Activated T-cell treated with anti-CD3 and anti-CD28 coated beads for 4 hours (primary cell): ENCODE results near the gene HHIPL2.
A peak's percentile ranks its signal among the peaks of the same experiment; 100 is the strongest.

Source experiments
- DNase-seq: peaks from one replicate; pipeline ENCODE4 v3.0.0-alpha.2; 2020

Gene HHIPL2

DNA sequence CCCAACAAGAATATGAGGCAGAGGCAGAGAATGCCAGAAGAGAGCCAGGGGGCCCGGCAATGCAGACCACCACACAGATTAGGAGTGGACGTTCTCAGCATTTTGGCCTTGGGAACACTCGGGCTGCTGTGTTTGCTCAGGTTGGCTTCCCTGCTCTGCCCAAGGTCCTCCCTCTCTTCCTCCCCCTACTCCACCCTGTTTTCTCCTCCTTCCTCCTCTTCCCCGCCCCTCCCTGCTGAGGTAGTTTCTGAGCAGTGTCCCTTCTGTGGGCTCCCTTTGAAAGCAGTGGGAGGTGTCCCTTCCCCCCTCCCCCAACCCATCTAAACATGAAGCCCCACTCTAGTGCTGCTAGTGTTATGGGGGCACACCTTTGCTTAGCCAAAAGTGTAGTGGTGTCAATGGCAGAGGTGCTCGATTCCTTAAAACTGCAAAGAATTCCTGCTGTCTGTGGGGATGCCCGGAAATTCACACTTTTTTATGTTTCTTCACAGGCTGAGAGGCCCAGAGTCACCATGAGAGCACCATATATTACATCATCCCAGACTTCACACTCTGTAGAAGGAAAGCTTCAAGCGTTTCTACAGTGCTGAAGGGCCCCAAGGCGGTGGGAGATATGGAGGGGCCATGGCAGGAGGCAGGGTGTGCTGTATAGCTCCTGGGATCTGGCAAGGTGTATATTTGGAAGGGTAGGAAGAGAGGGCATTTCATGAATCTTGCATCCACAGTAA lies at the start of gene HHIPL2:
Gene HHIPL2, minus strand, starts transcription at position 161 of the 728 bp plus-strand sequence. Its CDS starts 60 bp downstream, at position 101.
- no peak for DNase-seq

DNA sequence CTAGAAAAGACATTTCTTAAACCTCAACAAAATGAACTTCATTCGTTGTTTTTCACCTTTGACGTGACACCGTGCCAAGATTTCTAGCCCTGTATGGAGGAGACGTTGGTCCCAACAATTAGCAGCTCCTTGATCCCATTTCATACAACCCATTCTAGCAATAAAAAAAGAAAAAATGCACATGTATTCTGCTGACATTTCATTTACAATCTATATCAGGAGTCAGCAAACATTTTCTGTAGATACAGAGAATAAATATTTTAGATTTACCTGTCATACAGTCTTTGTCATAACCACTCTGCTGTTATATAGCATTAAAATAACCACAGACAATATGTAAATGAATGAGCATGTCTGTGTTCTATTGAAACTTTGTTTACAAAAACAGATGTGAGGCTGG lies 48.8 kb upstream of the HHIPL2 start:
- DNase-seq, result no peak

DNA sequence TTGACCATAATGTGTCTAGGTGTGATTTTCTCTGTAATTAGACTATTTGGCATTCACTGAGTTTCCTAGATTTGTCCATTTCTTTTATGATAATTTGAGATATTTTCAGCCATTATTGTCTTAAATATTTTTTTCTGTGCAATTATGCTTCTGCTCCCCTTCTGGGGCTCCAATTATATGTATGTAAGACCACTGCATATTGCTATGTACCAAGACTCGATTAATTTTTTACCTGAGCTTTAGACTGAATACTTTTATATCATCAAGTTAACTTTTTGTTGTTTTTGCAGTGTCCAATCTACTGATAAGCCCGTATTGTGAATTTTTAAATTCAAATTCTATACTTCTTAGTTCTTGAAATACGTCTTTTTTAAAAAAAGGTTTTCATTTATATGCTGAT lies 46.9 kb upstream of the HHIPL2 start:
- no peak for DNase-seq

DNA sequence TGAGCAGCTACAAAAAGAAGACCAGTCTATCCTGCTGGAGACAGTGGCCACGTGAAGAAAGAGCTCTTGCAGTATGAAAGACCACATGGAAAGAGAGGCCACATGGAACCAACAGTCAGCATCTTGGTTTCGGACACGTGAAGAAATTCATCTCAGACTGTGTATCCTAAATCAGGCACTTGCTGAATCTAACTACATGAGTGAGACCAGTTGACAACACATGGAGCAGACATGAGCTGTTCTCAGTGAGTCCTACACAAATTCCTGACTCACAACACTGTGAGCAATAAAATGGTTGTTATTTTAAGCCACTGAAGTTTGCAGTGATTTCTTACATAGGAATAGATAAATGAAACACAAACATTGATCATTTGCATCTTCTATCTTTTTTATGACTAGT lies 44.3 kb upstream of the HHIPL2 start:
- DNase-seq, result no peak

DNA sequence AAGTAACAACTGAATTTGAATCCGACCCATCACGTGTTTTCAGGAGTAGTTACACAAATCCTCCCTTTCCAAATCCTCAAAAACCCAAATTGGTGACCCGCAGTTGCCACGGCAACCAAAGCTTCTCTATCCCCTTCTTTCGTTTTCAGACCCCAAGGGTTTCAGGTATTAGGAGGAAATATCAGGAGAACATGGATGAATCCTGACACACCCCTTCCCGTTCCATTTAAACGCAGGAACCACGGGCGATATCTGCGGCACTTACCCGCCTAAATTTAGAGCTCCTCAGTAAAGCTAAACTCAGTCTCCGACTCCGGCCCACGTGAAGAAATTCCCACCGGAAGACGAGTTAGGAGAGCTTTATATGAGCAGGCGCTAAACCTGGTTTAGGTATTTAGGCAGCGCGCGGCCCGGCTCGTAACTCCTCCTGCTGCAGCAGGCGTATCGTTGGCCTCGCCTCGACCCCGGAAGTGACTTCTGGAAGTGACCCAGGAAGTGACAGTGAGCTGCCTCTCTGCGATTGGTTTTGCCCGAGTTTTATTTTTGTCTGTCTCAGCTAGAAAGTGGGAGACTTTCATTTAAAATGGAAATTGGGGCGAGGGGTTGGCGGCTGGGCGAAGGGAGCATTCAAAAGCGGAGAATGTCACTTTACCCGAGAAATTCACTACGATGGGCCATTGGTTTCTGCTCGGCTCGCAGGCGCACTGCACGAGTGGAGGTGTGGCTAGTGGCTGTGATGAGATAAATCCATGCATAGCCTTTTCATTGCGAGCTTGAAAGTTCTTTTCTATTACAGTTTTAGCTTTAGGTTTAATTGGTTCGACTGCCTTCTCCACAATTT lies 41.8 kb upstream of the HHIPL2 start, which contains the start of gene TAF1A:
Gene TAF1A, minus strand, starts transcription at position 472 of the 841 bp plus-strand sequence.
- DNase-seq, result peak; percentile 74

DNA sequence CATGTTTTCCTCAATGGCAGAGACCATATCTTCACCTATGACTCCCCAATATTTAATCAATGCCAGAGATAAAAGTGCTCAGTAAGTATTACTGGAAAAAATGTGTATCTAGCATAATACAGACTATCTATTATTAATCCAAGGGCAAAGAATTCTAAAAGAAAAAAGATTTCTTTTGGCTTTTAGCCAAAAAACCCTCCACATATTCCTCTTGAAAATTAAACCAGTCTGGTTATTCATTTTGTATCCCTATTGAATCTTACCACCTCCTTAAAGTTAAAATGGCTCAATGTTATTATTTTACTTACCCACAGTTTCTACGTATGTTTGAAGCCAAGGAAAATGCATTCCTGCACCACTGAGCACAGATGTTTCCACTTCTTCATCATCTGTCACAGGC lies 40.2 kb upstream of the HHIPL2 start:
- DNase-seq, result no peak

DNA sequence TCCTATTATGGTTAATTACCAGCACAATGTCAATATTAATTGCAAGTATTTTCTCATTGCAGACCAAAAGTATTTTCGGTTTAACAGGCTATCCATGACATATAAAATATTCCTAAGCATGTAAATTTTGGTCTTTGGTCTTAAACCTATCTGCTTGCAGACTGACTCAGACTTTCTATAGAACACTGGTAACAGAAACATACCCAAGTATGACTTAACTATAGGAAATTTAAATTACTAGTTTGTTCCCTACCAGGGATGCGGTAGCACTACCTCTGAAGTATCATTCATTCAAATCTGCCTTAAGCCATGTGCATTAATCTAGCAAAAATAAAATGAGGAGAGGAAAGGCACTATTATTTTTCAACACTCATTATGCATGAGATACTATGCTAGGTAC lies 38.9 kb upstream of the HHIPL2 start:
- no peak for DNase-seq

DNA sequence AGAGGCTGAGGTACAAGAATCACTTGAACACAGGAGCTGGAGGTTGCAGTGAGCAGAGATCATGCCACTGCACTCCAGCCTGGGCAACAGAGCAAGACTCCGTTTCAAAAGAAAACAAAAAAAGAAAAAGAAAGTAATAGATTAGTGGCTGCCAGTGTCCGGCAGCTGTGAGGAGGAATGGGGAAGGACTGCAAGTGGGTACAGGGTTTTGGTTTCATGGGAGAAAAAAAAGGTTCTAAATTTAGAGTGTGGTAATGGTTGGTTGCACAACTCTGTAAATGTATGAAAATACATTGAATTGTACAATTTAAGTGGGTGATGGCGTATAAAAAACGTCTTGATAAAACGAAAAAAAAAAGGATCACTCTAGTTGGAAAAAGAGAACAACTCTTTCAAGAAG lies 35.2 kb upstream of the HHIPL2 start:
- no peak for DNase-seq

DNA sequence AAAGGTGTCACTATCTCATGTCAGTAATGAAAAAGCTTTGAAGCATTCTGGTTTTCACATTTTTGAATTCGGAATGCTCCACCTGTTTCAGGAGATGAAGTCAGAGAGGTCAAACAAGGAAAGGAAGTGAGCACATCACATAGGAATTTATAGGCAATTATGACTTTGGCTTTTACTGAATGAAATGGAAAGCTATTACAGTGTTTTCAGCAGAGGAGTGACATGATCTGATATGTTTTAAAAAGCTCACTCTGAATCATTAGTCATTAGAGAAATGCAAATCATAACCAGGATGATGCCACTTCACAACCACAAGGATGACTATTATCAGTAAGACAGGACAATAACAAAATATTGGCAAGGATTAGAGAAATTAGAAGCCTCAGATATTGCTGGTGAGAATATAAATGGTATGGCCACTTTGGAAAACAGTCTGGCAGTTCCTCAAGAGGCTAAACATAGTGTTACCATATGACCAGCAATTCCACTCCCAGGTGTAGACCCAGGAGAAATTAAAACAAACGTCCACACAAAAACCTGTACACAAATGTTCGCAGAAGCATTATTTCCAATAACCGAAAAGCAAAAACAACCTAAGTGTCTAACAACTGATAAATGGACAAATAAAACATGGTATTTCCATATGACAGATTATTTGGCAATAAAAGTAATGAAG lies 34.3 kb upstream of the HHIPL2 start:
- no peak for DNase-seq

DNA sequence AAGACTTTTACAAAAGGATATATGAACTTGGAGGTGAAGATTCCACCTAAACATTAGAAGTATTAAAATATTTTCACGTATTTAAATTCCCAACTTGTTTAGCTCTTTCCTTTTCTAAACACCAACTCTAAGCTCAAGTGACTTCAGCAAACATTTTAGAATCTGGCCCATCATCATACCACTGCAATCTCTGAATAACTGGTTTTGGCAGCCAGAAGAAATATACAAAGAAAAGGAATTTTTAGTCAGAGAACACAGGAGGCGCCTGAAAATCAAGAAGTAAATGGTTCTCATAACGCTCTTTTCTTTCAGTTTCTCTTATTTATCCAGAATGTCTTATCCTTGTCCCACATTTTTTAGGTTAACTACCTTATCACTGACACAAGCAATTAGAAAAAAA lies 31.4 kb upstream of the HHIPL2 start:
- no peak for DNase-seq

DNA sequence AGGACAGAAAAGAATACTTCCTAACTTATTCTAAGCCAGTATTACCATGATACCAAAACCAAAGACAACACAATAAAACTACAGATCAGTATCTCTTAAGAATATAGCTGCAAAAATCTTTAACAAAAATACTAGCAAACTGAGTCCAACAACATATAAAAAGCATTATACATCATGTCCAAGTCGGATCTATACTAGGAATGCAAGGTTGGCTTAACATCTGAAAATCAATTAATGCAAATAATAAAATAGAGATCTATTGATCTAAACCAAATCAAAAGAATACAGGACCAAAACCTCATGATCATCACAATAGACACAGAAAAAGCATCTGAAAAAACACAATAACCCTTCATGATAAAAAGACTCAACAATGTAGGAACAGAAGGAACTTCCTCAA lies 22.9 kb upstream of the HHIPL2 start:
- no peak for DNase-seq

DNA sequence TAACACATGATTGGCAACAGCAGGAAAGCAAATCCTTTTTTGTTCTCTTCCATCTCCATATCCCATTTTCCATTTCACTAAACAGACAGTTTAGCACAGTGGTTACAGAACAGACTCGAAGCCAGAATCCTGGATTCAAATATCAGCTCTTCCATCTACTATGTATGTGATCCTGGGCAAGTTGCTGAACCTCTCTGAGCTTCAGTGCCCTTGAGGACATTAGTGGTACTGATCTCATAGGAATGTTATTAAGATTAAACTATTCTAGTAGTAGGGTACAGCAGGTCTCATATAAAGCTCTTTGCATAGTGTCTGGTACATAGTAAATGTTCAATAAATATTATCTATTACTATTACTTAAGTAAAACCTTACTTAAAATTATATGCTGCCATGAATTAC lies 13.8 kb upstream of the HHIPL2 start:
- no peak for DNase-seq

DNA sequence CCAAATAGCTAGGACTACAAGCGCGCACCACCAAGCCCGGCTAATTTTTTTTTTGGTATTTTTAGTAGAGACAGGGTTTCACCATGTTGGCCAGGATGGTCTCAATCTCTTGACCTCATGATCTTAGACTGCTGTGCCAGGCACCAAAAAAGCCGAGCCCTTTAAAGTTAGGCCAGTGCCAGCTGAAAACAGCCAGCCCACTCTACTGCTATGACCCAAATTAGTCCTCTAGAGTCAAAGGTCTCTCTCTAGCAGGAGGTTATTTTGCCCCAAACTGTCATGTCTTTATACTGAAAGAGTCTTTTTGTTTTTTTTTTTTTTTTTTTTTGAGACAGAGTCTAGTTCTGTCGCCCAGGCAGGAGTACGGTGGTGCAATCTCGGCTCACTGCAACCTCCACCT lies 9.7 kb upstream of the HHIPL2 start:
- DNase-seq, result no peak

DNA sequence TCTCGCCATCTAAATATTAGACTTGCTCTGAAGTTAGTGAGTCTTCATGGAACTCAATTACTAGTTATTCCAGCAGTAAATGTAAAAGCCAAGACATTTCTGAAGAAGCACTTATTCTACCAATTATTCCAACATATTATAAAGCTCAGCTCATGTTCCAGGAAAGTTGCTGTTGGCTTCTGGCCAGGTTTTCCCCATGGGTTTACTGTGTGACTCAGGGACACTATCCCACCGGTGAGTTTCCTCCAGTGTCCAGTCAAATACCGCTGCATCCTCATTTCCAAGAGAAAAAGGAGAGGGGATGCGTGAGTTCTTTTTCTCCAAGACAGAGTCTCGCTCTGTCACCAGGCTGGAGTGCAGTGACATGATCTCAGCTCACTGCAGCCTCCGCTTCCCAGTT lies 9.2 kb upstream of the HHIPL2 start:
- DNase-seq, result no peak

DNA sequence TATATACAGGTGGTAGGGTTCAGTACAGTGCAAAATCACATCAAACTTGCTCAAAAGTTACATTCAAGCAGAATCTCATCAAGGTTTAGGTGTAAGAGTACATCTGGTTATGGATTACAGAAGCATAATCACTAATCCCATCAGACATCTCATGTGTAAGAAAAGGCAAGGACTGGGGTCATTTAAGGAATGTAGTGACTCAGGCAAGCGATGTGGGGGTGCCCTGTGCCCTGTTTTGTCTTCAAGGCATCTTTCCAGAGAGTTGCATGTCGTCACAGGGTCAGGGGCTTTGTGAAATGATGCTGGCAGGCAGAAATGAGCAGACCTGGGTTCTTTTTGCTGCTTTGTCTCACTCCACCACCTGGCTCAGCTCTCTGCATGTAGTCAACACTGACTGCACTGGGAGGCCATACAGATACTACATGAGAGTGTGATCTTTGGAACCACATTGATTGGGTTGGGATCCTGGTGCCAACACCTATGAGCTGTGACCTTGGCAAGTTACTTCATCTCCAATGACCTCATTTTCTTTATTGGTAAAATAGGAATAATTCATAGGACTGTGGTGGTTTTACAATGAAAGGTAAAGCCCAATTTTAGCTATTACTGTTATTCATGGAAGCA lies 8.2 kb upstream of the HHIPL2 start:
- DNase-seq, result no peak

DNA sequence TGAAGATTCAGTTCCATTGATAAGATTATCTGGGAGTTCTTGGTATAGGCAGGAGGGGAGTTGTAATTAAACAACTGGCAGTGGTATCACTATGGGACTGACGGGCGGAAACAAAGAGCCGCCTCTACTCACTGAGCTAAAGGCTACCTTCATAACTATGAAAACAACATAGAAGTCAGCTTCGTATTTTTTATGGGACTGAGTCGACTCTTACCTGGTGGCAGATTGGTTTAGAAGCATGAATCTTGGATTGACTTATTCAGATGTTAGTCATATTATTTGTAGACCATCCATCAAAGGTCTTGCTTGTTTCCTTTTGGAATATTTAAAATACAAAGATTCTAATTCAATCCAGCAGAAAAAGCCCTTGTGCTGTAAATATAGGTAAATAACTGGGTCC lies 6.3 kb upstream of the HHIPL2 start:
- no peak for DNase-seq

DNA sequence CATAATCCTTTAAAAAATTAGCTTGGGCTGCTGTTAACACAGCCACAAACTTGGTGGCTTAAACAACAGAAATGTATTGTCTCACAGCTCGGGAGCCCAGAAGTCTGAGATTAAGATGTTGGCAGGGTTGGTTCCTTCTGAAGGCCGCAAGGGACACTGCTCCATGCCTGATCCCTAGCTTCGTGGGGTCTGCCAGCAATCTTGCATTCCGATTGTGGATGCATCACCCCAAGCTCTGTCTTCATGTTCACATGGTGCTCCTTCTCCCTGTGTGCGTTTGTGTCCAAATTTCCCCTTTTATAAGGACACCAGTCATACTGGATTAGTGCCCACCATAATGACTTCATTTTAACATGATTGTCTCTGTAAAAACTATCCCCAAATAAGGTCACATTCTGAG lies 5.0 kb upstream of the HHIPL2 start:
- no peak for DNase-seq

DNA sequence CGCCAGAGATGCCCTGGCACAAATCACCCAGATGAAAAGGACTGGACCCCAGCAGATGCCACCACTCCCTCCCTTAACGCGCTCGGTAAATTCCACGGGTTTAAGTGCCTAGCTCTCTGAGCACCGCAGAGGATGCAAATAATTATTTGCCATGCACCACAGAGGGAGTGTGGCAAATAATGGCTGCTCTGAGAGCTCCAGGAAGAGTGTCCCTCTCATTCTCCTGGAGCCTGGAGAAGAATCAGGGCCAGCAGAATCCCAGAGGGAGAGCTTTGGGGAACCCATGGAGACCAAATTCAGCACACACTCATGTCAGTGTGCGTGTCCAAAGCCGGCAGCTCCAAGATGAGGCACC lies 667 bp downstream of the HHIPL2 start:
- DNase-seq, result no peak

DNA sequence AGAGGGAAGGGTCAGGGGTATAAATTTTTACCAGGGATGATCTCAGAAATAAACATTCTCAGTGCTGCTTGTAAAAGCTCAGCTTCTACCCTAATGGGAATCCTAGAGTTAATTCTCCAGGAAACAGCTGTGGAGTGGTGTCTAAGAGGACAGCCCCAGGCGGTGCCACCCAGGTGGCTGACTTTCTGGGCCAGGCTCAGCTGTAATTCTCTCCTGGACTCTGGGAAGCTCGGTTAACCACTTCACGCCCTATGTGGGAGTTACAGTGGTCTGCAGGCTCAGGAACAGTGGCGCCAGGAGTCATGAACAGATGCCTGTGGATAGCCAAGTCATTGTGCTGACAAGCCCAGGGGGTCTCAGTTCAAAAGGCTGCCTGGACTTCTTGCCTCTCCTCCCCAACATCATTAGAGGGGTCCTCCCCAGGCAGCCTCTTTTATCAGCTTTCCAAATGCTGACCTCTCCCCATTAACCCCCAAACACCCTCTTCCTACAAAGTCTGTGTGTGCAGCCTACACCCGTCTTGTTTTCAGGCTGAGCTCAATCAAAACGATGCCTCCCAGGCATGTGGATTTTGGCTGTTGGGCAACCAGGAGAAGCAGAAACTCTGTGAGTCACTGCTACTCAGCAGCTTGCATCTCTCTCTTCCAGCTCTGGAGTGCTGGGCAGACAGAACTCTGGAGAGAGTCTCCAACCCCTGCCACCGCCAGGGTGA lies 1.2 kb downstream of the HHIPL2 start:
- no peak for DNase-seq

DNA sequence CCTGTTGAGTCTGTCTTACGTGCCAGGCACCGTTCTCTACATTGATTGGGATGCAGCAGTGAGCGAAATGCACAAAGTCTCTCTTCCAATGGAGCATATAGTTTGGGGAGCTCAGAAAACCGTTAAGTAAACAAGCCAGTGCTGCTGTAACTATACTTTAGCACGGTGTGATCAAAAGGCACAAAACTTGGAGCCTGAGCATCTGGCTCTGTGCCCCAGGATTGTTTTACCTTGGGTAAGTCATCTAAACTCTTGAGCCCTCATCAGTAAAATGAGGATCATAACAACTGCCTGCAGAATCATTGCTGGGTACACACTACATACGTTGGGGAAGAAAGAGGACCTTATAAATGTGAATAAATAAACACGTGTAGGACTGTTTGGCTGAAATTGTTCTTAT lies 1.8 kb downstream of the HHIPL2 start:
- DNase-seq, result no peak

DNA sequence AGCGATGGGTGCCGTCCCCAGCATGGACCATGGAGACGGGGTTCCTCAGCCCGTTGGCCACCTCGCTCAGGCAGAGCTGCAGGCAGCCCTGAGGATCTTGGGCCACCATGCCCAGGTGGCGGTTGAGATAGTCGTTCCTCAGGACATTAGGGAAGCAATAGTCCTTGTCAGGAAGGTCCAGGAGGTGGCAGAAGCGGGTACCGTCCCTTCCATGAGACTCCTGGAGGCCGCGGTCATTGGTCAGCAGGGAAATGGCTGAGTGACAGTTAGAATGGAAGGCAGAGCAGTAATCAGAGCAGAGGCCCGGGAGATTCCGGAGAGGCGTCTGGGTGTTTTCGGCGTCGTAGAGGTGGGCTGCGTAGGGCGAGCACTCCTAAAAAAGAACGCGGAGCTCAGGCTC lies 4.1 kb downstream of the HHIPL2 start:
- DNase-seq, result no peak

DNA sequence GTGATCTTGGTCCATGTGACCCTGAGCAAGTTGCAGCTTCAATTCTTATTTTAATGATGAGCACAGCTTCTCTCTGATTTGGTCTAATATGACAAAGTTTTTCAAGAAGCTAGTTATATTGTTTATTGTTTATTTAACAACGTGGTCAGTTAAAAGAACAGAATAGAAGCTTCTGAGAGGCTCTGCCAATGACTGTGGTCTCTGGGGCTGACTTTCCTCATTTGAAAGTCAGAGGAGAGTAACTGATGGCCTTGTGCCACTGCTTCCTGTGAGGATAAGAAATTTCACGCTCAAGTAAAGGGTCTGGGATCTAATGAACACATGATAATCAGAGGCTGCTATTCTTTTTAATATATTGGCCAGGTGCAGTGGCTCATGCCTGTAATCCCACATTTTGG lies 7.3 kb downstream of the HHIPL2 start:
- DNase-seq, result no peak
